Stimulated activated CD8-positive, alpha-beta memory T cell treated with anti-CD3 and anti-CD28 coated beads, Interleukin-7, amount 100 ng/mL, for 24 hours (primary cell): ENCODE measurements around the gene OR6K6.

Source experiments
- DNase-seq: peaks from one replicate; pipeline ENCODE4 v3.0.0-alpha.2; 2020; ENCODE audit warnings: low read depth

The OR6K6 gene

DNA sequence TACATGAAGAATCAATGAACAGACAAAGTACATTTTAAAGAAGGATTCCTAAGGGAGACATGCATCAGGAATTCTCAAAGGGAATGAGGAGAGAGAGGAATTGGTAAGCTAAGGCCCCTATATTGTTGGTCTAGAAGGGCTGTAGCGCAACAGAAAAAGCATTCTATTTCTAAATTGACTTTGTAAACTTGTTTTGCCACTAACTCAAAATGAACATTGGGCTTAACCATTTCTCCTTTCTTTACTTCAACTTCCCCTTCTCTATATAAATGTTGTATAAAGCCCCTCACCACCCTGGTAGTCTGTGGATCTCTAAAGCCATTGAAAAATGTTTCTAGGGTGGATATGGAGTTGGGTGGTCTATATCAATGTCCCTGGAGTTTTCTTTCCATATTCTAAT lies 46.9 kb downstream of the OR6K6 start:
- DNase-seq, result no peak

DNA sequence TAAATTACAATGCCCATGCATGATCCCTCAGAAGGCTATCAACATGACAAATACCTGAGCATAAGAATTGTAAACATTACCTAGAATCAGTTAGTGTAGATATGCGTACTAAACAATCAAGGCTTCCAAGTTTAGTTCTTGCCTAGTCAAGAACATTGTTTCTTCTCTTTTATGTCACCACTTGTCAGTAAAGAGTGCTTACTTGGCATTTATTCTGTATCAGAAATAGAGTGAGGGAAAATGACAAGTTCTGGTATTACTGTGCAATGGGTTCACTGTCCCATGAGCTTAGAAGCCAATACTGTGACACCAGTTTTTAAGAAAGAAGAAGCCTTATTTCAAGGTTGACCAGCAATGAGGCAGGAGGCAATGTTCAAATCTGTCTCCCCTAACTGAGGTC lies 49.2 kb downstream of the OR6K6 start:
- no peak for DNase-seq
